Mesenchymal stem cell (in vitro differentiated cells and primary cell): Measurements from ENCODE around the gene PIP5K1B.

Source experiments
- DNase-seq: peaks from one replicate; pipeline ENCODE4 v3.0.0-alpha.2; 2013
- H2AFZ ChIP-seq: one replicate; pipeline ENCODE4 v1.6.1; 2013; ENCODE audit warnings: low read depth, mild to moderate bottlenecking, control low read depth, inconsistent platforms, low read length, moderate library complexity
- H2AK5ac ChIP-seq: 2 replicates; pipeline ENCODE4 v1.6.1; 2013; ENCODE audit warnings: low read length, moderate library complexity, mild to moderate bottlenecking, inconsistent platforms; ENCODE audit not compliant: severe bottlenecking
- H2BK120ac ChIP-seq: one replicate; pipeline ENCODE4 v1.6.1; 2013; ENCODE audit warnings: low read depth, mild to moderate bottlenecking, inconsistent platforms, low read length, moderate library complexity
- H2BK12ac ChIP-seq, 2 experiments: one replicate each; pipeline ENCODE4 v1.6.1; 2013; ENCODE audit warnings: inconsistent platforms in 2 of 2, low read length in 2 of 2, mild to moderate bottlenecking in 2 of 2, moderate library complexity in 2 of 2, control low read depth in 1 of 2
- H2BK15ac ChIP-seq: one replicate; pipeline ENCODE4 v1.6.1; 2013; ENCODE audit warnings: mild to moderate bottlenecking, low read depth, inconsistent platforms; ENCODE audit not compliant: poor library complexity, severe bottlenecking
- H2BK5ac ChIP-seq: 2 replicates; pipeline ENCODE4 v1.6.1; 2013; ENCODE audit warnings: low read depth, mild to moderate bottlenecking, low read length, control low read depth, inconsistent platforms; ENCODE audit not compliant: poor library complexity, severe bottlenecking
- H3K14ac ChIP-seq, 2 experiments: one replicate each; pipeline ENCODE4 v1.6.1; 2013; ENCODE audit warnings: inconsistent platforms in 2 of 2, low read length in 2 of 2, control low read depth in 1 of 2, mild to moderate bottlenecking in 1 of 2, moderate library complexity in 1 of 2
- H3K18ac ChIP-seq, 2 experiments: one replicate each; pipeline ENCODE4 v1.6.1; 2013; ENCODE audit warnings: inconsistent platforms in 2 of 2, low read length in 2 of 2, control low read depth in 1 of 2, low read depth in 1 of 2, mild to moderate bottlenecking in 1 of 2
- H3K23ac ChIP-seq, 2 experiments: one replicate each; pipeline ENCODE4 v1.6.1; 2013; ENCODE audit warnings: inconsistent platforms in 2 of 2, low read length in 2 of 2, mild to moderate bottlenecking in 2 of 2, moderate library complexity in 2 of 2, control low read depth in 1 of 2
- H3K27ac ChIP-seq: 2 replicates; pipeline ENCODE4 v1.5.1; 2013; ENCODE audit warnings: mild to moderate bottlenecking, moderate library complexity, low read length, control low read depth, inconsistent platforms; ENCODE audit not compliant: poor library complexity, severe bottlenecking
- H3K27me3 ChIP-seq, 2 experiments: 2 replicates each; pipeline versions ENCODE4 v1.6.1 to v1.7.0; 2013; ENCODE audit warnings: low read length in 2 of 2, mild to moderate bottlenecking in 2 of 2, moderate library complexity in 2 of 2, control low read depth in 1 of 2, inconsistent platforms in 1 of 2; ENCODE audit not compliant: control insufficient read depth in 1 of 2, insufficient read depth in 1 of 2
- H3K36me3 ChIP-seq, 2 experiments: 2 replicates each; pipeline versions ENCODE4 v1.6.1 to v1.7.0; 2013; ENCODE audit warnings: low read length in 2 of 2, control low read depth in 1 of 2, inconsistent platforms in 1 of 2, low read depth in 1 of 2, mild to moderate bottlenecking in 1 of 2; ENCODE audit not compliant: insufficient read depth in 2 of 2, control insufficient read depth in 1 of 2
- H3K4ac ChIP-seq, 2 experiments: one replicate each; pipeline ENCODE4 v1.6.1; 2013; ENCODE audit warnings: inconsistent platforms in 2 of 2, low read length in 2 of 2, mild to moderate bottlenecking in 2 of 2, moderate library complexity in 2 of 2, control low read depth in 1 of 2, low read depth in 1 of 2
- H3K4me1 ChIP-seq: 2 replicates; pipeline ENCODE4 v1.6.1; 2013; ENCODE audit warnings: low read depth, low read length, control low read depth; ENCODE audit not compliant: control insufficient read depth, insufficient read depth
- H3K4me2 ChIP-seq: 2 replicates; pipeline ENCODE4 v1.6.1; 2013; ENCODE audit warnings: low read length, mild to moderate bottlenecking, inconsistent platforms; ENCODE audit not compliant: poor library complexity, severe bottlenecking
- H3K4me3 ChIP-seq, 2 experiments: 2 replicates each; pipeline versions ENCODE4 v1.5.1 to v1.7.0; 2013; ENCODE audit warnings: low read length in 2 of 2, mild to moderate bottlenecking in 2 of 2, control low read depth in 1 of 2, low read depth in 1 of 2; ENCODE audit not compliant: insufficient read depth in 1 of 2
- H3K79me1 ChIP-seq: replicated peaks from 2 replicates; pipeline ENCODE4 v1.6.1; 2013; ENCODE audit warnings: mild to moderate bottlenecking, control low read depth, low read length, inconsistent platforms; ENCODE audit not compliant: poor library complexity, severe bottlenecking
- H3K9ac ChIP-seq: 2 replicates; pipeline ENCODE4 v1.7.0; 2013; ENCODE audit warnings: mild to moderate bottlenecking, low read length, moderate library complexity
- H3K9me3 ChIP-seq: 2 replicates; pipeline ENCODE4 v1.7.0; 2013; ENCODE audit warnings: mild to moderate bottlenecking, low read length; ENCODE audit not compliant: control insufficient read depth
- H4K8ac ChIP-seq: one replicate; pipeline ENCODE4 v1.6.1; 2013; ENCODE audit warnings: inconsistent platforms, mild to moderate bottlenecking, low read length, moderate library complexity
- H4K91ac ChIP-seq: one replicate; pipeline ENCODE4 v1.6.1; 2013; ENCODE audit warnings: mild to moderate bottlenecking, low read length, inconsistent platforms
- WGBS: methylation state at CpG from one replicate; pipeline ENCODE4 v1.1.7; 2013; ENCODE audit warnings: mixed read lengths; 5-methylcytosine and 5-hydroxymethylcytosine counted together

PIP5K1B gene

DNA sequence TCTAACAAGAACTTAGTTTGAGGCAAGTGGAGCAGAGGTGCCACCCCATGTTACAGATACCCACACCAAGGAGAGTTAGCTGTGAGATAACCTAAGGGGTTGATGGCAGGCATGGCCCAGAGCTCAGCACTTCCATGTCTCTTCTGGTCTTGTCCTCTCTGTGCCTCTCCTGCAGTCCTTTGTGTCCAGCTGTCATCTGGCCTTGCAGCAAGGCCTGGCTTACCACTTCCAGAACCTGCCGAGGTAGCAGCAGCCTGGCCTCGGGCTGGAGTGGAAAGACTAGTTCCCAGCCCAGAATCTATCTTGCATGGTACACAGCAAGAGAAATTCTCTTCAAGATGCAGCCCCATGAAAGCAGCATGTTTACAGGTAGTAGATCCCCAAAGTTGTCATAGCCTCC lies 41.5 kb downstream of the PIP5K1B start:
- Histone ChIP-seq H3K36me3 (no peaks in the 10 kb centered on the region), H3K18ac (no peak overlapping the region), H3K4me3 (no peak overlapping the region), H3K9me3 (no peaks in the 10 kb centered on the region), H2BK5ac (no peak overlapping the region), H3K27me3 (peaks cover 0 to 3% of the 10 kb centered on the region in 2 experiments), H3K4ac (no peak overlapping the region), H3K4me1 (no peaks in the 10 kb centered on the region), H4K8ac (no peak overlapping the region), H3K27ac (no peak overlapping the region), H2AFZ (no peak overlapping the region), H3K14ac (no peak overlapping the region), H2BK12ac (no peak overlapping the region), H2AK5ac (no peak overlapping the region), H2BK120ac (no peak overlapping the region), H3K23ac (no peak overlapping the region), H3K9ac (no peak overlapping the region), H3K79me1 (no peaks in the 10 kb centered on the region), H4K91ac (no peak overlapping the region), H2BK15ac (no peak overlapping the region), H3K4me2 (no peak overlapping the region)
- no peak for DNase-seq
- WGBS, result 82% methylated on average over 2 of the region's 2 CpGs

DNA sequence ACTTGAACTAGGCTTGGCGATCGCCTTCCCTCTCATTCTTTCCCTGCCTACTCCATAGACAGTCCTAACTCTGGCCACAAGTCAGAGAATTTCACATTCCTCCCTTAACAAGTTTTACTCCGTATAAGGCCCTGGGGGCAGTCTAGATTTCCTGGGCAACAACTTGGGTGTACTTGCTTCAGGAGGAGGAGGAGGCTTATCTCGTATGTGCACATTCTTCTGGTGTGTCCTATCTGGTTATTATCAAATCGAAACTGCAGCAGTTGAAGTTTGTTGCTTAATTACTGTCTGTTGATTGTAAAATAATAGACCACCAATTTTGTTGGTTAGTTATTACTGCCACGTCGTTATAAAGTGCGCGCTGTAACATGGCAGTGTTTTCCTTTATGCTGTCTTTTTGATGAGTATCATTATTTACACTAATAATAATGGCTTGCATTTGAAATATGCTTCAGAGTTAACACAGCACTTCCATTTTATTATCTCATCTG lies 42.0 kb downstream of the PIP5K1B start:
- H3K27me3 ChIP-seq, result peaks cover 0 to 3% of the 10 kb centered on the region in 2 experiments
- H3K79me1 ChIP-seq, result no peaks in the 10 kb centered on the region
- H3K27ac ChIP-seq, result no peak overlapping the region
- no peak overlapping the region for H2AK5ac ChIP-seq
- no peak overlapping the region for H3K14ac ChIP-seq
- 72% methylated on average over 7 of the region's 9 CpGs for WGBS
- no peak overlapping the region for H3K4me3 ChIP-seq
- H3K18ac ChIP-seq, result no peak overlapping the region
- H2AFZ ChIP-seq, result no peak overlapping the region
- H2BK12ac ChIP-seq, result no peak overlapping the region
- H3K23ac ChIP-seq, result no peak overlapping the region
- no peak overlapping the region for H2BK120ac ChIP-seq
- no peak overlapping the region for H4K91ac ChIP-seq
- no peak for DNase-seq
- no peaks in the 10 kb centered on the region for H3K4me1 ChIP-seq
- no peak overlapping the region for H2BK15ac ChIP-seq
- no peak overlapping the region for H3K9ac ChIP-seq
- H4K8ac ChIP-seq, result no peak overlapping the region
- H3K36me3 ChIP-seq, result no peaks in the 10 kb centered on the region
- no peak overlapping the region for H3K4me2 ChIP-seq
- no peaks in the 10 kb centered on the region for H3K9me3 ChIP-seq
- no peak overlapping the region for H3K4ac ChIP-seq
- H2BK5ac ChIP-seq, result no peak overlapping the region

DNA sequence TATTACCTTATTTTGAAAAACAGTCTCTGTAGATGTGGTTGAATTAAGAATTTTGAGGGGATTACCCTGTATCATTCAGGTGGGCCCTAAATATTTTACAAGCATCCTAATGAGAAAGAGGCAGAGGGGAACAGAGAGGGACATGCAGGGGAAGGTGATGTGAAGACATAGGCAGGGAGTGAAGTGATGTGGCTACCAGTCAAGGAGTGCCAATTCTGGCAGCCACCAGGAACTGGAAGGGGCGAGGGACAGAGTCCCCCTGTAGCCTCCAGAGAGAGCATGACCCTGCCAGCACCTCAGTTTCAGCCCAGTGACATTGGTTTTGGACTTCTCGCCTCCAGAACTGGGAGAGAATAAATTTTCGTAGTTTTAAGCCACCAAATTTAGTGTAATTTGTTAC lies 44.1 kb downstream of the PIP5K1B start:
- H3K27me3 ChIP-seq, result peaks cover 0 to 3% of the 10 kb centered on the region in 2 experiments
- no peak overlapping the region for H2BK12ac ChIP-seq
- H2AFZ ChIP-seq, result no peak overlapping the region
- H3K36me3 ChIP-seq, result no peaks in the 10 kb centered on the region
- no peak overlapping the region for H2BK120ac ChIP-seq
- H3K4ac ChIP-seq, result no peak overlapping the region
- H3K9ac ChIP-seq, result no peak overlapping the region
- no peak overlapping the region for H2AK5ac ChIP-seq
- no peak overlapping the region for H2BK5ac ChIP-seq
- no peak overlapping the region for H3K14ac ChIP-seq
- no peak for DNase-seq
- 51% methylated on average over 3 of the region's 3 CpGs for WGBS
- H3K27ac ChIP-seq, result no peak overlapping the region
- no peak overlapping the region for H3K18ac ChIP-seq
- no peaks in the 10 kb centered on the region for H3K79me1 ChIP-seq
- H4K8ac ChIP-seq, result no peak overlapping the region
- H3K4me1 ChIP-seq, result no peaks in the 10 kb centered on the region
- H3K4me2 ChIP-seq, result no peak overlapping the region
- no peak overlapping the region for H3K4me3 ChIP-seq
- H4K91ac ChIP-seq, result no peak overlapping the region
- no peaks in the 10 kb centered on the region for H3K9me3 ChIP-seq
- H2BK15ac ChIP-seq, result no peak overlapping the region
- no peak overlapping the region for H3K23ac ChIP-seq

DNA sequence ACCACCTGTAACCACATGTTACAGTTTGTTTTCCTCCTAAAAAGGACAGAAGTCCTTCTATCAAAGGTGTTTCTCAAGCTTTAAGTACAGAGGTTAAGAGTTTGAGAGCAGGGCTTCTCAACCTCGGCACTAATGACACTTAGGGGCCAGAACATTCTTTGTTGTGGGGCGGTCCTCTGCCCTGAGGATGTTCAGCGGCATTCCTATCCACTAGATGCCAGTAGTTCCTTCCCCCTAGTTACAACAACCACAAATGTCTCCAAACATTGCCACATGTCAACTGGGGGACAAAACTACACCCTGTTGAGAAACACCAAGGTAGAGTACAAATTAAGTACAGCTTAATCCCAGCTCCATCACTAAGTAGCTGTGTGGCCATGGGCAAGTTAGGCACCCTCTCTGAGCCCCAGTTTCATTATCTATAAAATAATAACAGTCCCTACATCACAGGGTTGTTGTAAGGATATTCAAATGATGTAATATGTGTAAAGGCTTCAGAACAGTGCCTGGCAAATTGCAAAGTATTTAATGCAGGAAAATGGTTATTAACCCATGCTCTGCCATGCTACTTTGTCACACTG lies 44.6 kb downstream of the PIP5K1B start:
- Histone ChIP-seq H3K23ac (no peak overlapping the region), H3K9me3 (no peaks in the 10 kb centered on the region), H3K27ac (no peak overlapping the region), H2AK5ac (no peak overlapping the region), H2BK120ac (no peak overlapping the region), H3K4me3 (no peak overlapping the region), H3K4ac (no peak overlapping the region), H3K14ac (no peak overlapping the region), H3K27me3 (peaks cover 0 to 3% of the 10 kb centered on the region in 2 experiments), H4K91ac (no peak overlapping the region), H3K36me3 (no peaks in the 10 kb centered on the region), H2BK15ac (no peak overlapping the region), H2AFZ (no peak overlapping the region), H3K9ac (no peak overlapping the region), H2BK5ac (no peak overlapping the region), H3K18ac (no peak overlapping the region), H3K4me1 (no peaks in the 10 kb centered on the region), H2BK12ac (no peak overlapping the region), H3K4me2 (no peak overlapping the region), H4K8ac (no peak overlapping the region), H3K79me1 (no peaks in the 10 kb centered on the region)
- no peak for DNase-seq
- 63% methylated on average over 3 of the region's 3 CpGs for WGBS
